ENCODE measurements around the gene LRRC45. TPM values are rescaled to one million over a fixed set of nuclear protein-coding genes. Genes with fewer than 3 reads are reported as not detected.
"Not testable (repeated sequence)": the region's sequence is repeated elsewhere in the genome, so short reads cannot be mapped to it uniquely, and the experiment has no call there.

LRRC45 gene
- total RNA-seq (2014; rRNA removed; shearing (Covaris generic)) = 16.1 and 17.2 TPM in 2 replicates
- 6.5 and 7.1 TPM in 2 replicates for polyA plus RNA-seq (2015; cell fraction: cytosol; rRNA removed)
- 37.2 and 37.3 TPM in 2 replicates for polyA plus RNA-seq (2015; cell fraction: nucleus; rRNA removed)

DNA sequence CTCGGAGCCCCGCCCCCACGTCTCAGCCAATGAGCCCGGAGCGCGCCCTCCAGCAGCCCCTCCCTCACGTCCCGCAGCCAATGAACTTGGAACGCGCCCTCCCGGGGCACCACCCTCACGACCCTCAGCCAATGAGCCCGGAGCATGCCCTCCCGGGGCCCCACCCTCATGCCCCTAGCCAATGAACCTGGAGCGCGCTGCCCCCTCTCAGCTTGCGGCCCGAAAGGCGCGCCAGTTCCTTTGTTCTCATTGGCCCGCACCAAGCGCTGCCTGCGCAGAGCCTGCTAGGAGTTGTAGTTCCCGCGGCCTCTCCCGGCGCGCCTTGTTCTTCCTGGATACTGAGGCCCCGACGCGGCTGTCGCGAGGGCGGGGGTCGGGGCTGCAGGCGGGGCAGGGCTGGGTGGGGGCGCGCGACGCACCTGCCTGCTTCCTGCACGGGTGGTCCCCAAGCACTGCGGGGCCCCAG lies at the start of gene LRRC45:
Gene LRRC45 (plus strand): TSS at position 325 of the 466 bp plus-strand sequence. CDS start 339 bp downstream, outside the sequence.
- DNase-seq (ENCODE audit: low read depth) = peak; percentile 99

DNA sequence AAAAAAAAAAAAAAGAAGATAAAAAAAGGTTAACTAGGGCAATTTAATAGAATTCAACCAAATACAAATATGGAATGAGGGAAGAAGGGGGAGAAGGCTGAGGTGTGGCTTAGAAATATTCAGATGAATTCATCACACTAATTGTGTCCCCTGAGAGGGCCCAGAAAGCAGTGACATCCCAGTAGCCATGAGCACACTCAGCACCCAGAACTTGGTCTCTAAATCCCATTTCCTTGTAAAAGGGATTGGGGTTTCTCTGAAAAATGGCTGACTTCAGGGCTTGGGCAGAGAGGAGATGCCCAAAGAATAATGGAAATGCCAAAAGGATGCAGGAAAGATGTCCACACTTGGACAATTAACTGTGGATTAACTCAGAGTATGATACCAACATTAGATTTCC lies 49.7 kb upstream of the LRRC45 start:
- no peak for DNase-seq (ENCODE audit: low read depth)

DNA sequence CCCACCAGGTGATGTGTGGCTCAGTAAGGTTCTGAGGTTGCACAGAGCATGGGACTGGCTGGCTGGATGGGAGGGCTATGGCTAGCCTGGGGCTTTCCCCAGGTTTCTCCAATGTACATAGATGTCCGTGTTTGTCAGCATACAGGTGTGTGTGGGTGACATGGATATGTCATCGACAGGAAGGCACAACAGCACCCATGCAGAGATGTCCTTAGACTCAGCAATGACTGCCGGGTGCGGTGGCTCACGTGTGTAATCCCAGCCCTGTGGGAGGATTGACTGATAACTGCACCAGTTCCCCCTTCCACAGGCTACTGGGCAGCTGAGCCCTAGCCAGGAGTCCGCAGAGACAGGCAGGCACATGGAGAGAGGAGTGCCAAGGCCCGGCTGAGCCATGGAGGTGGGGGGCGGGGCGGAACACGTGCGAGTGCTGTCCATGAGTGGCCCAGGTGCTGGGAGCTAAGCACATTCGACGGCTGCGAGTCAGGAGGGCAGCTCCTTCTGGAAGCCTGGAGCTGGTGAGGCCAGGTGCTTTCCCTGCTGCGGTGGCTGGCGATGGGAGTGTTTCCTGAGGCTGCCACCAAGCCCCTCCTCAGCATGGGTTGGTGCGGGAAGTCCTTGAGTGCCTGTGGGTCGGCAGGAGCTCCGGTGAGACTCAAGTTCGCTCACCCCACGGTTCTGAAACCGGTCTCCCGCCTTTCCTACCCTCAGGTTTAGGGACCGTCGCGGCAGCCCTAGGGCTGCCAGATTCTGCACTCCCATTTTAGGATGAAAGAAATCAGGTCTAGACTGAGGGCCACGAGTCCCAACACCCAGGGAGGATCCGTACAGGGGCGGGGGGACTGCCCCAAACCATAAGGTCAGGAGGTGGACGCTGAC lies 46.5 kb upstream of the LRRC45 start:
- peak; percentile 15 for DNase-seq (ENCODE audit: low read depth)

DNA sequence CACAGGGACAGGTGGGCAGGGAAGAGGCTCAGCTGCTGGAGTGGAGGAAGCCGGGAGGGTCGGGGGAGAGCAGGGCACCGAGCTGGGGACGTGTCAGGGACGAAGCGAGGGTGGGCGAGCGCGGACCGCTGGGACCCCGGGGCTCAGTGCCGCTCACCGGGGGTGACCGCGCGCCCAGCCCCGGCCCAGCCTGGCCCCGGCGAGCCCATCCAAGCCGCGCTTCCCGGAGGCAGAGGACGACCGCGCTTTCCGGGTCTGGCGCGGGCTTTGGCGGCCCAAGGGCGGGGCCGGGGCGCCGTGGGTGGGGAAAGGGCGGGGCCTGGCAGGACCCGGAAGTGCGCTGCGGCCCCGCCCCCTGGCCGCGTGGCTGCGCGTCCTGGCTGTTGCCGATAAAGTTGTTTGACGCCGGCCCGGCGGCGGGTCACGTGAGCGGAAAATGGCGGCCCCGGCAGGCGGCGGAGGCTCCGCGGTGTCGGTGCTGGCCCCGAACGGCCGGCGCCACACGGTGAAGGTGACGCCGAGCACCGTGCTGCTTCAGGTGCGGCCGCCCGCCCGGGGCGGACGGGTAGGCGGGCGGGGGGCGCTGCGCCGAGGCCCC lies 45.8 kb upstream of the LRRC45 start, which contains the start of gene ASPSCR1:
Gene ASPSCR1 (plus strand): TSS at position 419 of the 598 bp plus-strand sequence. CDS start 18 bp downstream, at position 437.
- DNase-seq (ENCODE audit: low read depth) = peak; percentile 76

DNA sequence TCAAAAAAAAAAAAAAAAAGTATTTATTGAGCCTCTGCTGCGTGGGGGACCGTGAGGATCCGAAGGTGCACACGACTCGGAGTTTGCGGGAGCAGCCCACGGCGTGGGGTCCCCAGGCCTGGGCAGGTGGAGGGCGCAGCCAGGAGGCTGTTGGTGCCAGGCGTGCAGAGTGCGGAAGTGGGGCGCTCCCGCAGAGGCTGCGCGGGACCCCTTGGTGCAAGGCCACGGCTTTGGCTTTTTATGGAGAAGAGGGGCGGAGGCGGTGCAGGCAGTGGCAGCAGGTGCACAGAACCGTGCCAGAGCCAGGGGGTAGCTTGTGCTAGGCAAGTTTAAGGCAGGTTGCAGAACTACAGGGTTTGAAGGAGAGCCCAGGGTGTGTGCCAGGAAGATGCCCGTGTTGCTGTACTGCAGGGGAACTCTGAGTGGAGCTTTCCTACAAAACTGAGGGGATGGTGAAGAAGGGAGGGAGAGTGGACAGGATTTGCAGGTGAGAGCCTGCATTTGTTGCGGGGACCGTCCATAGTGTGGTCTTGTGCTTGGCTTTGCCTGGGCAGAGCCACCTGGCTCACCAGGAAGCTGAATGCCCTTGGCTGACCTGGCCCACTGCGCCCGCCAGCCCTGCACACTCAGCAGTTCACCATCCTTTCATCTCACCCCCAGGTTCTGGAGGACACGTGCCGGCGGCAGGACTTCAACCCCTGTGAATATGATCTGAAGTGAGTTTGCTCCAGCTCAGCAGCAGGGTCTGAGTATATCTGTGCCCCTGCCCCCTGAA lies 44.4 kb upstream of the LRRC45 start:
- no peak for DNase-seq (ENCODE audit: low read depth)

DNA sequence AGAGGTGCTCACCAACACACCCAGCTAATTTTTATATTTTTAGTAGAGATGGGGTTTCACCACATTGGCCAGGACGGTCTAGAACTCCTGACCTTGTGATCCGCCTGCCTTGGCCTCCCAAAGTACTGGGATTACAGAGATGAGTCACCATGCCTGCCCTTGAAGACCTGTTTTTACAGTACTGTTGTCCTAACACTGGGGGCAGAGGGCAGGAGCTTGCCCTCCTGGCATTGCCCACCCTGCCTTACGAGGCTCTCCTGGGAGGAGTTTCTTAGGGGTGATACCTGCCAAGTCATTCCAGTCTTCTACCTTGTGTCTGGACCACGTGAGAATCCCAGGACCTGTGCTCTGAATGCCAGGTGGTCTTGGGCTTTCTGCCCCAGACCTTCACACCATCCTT lies 43.0 kb upstream of the LRRC45 start:
- DNase-seq (ENCODE audit: low read depth) = no peak

DNA sequence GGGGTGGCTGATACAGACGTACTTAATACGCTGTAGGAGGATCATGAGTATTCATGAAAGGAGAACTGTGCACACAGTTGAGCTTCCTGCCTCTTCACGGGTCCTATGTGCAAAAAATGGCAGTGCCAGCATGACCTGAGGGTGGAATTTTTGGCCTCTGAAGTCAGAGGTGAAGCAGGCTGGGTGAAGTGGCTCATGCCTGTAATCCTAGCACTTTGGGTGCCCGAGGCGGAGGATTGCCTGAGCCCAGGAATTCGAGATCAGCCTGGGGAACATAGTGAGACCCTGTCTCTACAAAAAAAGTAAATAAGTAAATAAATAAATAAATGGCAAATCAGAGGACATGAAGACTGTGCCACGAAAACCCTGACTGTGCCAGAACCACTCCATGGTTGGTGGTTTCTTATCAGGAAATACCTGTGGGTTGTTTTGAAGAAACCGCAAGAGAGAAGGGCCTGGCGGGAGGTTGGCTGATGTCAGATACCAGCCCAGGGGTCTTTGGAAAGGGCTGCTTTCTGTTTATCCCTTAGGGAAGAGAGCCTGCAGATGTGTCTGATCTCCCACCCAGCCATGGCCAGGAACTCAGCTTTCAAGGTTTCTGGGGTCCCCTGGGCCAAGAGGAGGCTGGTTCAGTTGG lies 42.3 kb upstream of the LRRC45 start:
- DNase-seq (ENCODE audit: low read depth) = peak; percentile 26

DNA sequence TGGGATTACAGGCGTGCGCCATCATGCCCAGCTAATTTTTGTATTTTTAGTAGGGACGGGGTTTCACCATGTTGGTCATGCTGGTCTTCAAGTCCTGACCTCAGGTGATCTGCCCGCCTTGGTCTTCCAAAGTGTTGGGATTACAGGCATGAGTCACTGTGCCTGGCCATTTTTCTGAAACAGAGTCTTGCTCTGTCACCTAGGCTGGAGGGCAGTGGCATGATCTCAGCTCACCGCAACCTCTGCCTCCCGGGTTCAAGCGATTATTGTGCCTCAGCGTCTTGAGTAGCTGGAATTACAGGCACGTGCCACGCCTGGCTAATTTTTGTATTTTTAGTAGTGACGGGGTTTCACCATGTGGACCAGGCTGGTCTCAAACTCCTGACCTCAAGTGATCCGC lies 41.6 kb upstream of the LRRC45 start:
- not testable (repeated sequence) for DNase-seq (ENCODE audit: low read depth)

DNA sequence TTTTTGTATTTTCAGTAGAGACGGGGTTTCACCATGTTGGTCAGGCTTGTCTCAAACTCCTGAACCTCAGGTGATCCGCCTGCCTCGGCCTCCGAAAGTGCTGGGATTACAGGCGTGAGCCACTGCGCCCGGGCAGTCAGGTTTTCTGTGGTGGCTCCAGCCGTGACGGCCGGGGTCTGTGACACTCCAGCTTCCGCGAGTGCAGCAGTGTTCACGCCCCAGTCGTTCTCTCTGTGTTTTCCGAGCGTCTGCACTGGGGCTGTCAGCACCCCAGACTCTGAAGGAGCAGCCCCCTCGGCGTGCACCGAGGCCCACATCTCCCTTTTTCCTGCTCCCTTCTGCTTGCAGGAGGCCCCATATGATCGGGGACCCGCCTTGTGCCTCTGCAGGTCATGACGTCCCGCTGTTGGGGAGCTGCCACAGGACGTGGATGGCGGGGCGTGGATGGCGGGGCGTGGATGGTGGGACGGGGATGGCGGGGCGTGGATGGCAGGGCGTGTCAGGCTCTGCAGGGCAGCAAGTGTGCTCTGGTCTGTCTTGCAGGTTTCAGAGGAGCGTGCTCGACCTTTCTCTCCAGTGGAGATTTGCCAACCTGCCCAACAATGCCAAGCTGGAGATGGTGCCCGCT lies 40.0 kb upstream of the LRRC45 start:
- no peak for DNase-seq (ENCODE audit: low read depth)

DNA sequence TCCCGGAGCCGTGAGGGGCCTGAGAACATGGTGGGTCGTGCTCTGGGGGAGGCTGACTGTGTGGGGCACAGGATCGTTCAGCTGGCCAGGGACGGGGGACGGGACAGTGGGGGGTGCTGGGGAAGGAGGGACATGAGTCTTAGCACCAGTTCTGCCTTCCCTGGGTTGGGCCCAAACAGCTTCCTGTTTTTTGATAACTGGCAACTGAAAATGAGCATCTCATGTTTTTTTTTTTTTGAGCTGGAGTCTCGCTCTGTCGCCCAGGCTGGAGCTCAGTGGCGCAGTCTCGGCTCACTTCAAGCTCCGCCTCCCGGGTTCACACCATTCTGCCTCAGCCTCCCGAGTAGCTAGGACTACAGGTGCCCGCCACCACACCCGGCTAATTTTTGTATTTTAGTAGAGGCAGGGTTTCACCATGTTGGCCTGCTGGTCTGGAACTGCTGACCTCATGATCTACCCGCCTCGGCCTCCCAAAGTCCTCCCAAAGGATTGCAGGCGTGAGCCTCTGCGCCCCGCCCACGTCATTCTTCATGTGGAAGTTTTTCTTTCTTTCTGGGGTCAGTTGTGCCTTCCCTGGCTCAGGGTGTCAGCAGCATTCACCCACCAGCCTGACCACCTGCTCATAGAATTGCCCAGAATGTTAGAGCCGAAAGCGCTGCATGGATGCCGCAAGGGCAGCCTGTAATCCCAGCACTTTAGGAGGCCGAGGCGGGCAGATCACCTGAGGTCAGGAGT lies 39.3 kb upstream of the LRRC45 start:
- no peak for DNase-seq (ENCODE audit: low read depth)

DNA sequence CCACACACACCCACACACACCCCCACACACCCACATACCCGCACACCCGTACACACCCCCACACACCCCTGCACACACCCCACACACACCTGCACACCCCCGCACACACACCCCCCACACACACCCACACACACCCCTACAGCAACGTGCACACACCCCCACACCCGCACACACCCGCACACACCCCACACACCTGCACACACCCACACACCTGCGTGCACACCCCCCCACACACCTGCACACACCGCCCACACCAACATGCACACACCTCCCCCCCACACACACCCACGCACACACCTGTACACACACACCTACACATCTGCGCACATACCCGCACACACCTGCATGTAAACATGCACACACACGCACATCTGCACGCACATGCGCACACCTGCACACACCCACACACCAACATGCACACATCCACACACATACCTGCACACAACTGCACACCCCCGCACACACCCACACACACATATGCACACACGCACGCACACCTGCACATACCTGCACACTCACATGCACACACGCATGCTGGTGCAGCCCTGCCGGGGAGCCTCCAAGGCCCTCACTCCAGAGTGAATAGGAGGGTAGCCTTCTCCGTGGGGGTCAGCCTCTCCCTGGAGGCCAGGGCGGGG lies 38.2 kb upstream of the LRRC45 start:
- no peak for DNase-seq (ENCODE audit: low read depth)

DNA sequence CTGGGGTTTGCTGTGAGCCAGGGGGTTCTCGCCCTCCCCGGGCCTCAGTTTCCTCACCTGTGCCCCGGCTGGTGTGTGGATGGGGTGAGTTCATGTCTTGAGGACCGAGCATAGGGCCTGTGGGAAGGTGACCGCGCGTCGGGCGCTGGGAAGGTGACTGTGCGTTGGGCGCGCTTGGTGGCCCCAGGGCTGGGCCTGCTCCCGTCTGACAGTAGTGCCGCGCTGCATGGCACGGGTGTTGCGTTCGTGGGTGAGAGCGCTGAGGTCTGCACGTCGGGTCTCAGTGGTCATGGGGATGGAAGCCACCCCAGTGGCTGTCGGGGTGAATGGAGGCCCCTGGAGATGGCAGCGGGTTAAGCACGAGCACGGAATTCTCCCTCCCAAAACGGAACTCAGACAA lies 36.5 kb upstream of the LRRC45 start:
- DNase-seq (ENCODE audit: low read depth) = no peak

DNA sequence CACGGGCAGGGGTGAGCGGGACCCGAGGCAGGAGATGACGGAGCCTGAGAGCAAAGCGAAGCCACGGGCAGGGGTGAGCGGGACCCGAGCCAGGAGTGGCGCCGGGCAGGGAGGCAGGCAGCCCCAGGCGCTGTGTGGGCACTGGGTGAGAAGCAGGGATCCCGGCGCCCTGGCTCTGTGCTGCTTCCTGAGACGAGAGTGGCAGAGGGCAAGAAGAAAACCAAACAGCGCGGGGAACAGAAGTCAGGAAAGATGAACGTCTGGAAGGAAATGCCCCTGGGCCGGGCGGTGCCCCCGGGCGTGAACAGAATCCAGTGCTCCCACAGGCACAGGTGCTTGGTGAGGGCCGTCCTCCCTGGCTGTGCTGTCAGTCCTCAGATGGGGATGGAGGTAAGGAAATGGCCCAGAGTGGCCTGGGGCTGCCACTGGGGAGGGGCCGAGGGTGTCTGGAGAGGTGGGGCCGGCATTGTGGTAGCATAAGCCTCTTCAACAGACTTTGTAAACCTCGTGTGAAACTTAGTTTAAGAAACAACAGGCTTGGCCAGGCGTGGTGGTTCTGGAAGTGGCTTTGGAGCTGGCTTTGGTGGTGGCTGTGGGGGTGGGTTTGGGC lies 35.8 kb upstream of the LRRC45 start:
- DNase-seq (ENCODE audit: low read depth) = no peak

DNA sequence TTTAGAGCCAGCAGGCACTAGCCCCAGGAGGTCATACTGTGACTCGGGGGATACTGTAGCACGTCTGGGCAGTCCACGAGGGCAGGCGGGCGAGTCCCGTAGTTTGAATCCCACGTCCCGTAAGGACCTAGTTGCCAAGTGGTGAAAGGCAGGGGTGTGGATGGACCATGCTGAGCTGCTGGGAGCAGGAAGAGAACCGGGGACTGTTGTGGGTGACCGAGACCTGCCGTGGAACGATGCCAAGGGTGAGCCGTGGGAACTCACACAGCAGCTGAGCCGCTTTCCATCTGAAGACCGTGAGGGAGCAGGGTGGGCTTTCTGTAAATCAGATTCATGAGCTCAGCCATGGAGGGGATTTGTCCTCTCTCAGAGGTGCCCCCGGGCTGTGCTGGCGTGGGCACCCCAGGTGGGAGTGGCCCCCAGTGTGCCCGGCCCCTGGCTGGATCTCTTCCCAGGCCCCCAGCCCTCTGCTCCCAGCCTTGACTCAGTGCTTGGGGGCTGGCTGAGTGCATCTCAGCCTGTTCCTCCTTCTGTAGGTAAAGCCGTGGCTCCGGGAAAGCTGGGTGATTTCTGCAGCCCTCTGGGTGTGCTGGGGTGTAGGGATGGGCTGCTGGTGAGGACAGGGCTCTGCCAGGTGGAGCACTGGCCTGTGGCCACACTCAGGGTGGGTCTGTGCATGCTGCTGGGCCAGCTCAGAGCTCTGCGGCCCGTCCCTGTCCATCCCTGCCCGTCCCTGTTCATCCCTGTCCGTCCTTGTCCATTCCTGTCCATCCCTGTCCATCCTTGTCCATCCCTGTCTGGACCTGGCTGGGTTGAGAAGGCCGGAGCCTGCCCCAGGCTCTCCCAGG lies 32.0 kb upstream of the LRRC45 start:
- DNase-seq (ENCODE audit: low read depth) = no peak

DNA sequence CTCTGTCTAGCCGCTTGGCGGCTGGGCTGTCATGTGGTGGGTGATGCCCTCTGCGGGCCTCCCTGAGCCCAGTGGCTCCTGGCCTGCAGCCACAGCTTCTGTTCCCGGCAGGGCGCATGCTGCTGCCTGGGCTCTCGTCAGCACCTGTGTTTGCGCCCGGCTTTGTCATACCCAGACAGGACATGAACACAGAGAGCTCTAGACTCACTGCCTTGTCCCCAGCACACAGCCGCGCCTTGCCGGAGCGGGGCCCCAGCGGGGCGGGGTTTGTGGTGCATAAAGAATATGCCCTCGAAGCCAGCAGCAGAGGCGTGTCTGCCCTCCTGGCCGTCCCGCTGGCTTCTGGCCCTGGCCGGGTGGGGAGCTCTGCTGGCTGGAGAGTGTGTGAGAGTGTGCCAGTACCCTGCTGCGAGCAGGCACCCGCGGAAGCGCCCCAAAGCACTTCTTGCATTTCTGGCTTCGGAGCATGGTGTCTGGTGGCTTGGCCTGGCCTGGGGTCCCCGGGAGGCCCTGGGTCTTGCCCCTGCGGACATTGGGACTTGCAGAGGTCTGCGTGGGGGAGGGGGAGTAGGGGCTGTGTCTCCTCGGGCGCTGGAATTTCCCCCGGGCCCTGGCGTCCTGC lies 31.3 kb upstream of the LRRC45 start:
- no peak for DNase-seq (ENCODE audit: low read depth)

DNA sequence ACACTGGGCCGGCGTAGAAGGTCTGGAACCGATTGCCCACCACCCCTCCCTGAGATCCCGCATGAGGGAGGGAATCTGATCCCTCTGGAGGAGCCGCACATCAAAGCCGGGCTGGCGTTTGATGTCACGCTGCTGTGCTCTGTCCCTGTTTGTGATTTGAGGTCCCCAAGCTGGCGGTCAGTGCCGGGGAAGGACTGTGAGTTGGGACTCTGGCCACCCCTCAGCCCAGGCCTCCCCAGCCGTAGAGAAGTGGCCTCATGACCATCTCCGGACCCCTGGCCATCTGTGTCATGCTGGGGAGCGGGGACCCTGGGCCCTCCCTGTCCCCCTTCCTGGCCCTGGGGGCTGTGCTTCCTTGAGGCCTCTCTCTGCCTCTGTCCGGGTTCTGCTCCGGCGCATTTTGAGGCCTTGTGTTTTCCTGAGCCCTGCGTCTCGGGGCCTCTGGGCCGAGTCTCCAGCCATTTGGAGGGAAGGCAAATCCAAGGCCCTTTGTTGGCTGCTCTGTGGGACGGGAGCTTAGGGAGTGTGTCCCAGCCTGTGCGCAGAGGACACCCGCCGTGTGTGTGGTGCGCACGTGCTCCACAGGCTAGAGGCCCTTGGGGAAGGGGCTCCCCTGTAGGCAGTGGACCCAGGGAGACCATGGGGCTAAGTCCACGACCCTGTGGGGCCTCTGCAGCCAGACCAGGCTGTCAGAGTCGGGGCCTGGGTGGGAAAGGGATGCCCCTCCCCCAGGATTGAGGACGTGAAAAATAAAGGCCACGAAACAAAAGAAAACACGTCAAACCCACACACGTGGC lies 30.6 kb upstream of the LRRC45 start:
- DNase-seq (ENCODE audit: low read depth) = no peak
